PFSK-1 (cell line): ENCODE measurements around the gene FMN1.

Experiments
- FOXP2 ChIP-seq: optimal IDR thresholded peaks from 2 replicates; pipeline ENCODE3; 2011; ENCODE audit warnings: borderline replicate concordance, control low read depth, inconsistent platforms; ENCODE audit not compliant: insufficient read depth; ENCODE audit errors: extremely low read length, extremely low read depth
- POLR2AphosphoS5 ChIP-seq: IDR thresholded peaks from 2 replicates; pipeline ENCODE4 v1.6.1; 2012; ENCODE audit warnings: low read depth, mild to moderate bottlenecking, control low read depth, low read length, moderate library complexity
- SIN3A ChIP-seq: IDR thresholded peaks from 2 replicates; pipeline ENCODE4 v1.6.1; 2012; ENCODE audit warnings: mild to moderate bottlenecking, low read length, moderate library complexity, borderline replicate concordance; ENCODE audit not compliant: insufficient read depth
- TAF1 ChIP-seq: IDR thresholded peaks from 2 replicates; pipeline ENCODE4 v1.6.1; 2012; ENCODE audit warnings: low read length, control low read depth, borderline replicate concordance; ENCODE audit not compliant: insufficient read depth
- TF ChIP-seq, protein P1 (sequence below), 2 experiments: IDR thresholded peaks; 2 replicates each; pipeline versions ENCODE4 v1.6.1 to v1.8.0; 2011 to 2012; ENCODE audit warnings: low read depth in 2 of 2, low read length in 2 of 2, control low read depth in 1 of 2, inconsistent platforms in 1 of 2, mild to moderate bottlenecking in 1 of 2, moderate library complexity in 1 of 2; ENCODE audit not compliant: insufficient read depth in 1 of 2

FMN1 gene

DNA sequence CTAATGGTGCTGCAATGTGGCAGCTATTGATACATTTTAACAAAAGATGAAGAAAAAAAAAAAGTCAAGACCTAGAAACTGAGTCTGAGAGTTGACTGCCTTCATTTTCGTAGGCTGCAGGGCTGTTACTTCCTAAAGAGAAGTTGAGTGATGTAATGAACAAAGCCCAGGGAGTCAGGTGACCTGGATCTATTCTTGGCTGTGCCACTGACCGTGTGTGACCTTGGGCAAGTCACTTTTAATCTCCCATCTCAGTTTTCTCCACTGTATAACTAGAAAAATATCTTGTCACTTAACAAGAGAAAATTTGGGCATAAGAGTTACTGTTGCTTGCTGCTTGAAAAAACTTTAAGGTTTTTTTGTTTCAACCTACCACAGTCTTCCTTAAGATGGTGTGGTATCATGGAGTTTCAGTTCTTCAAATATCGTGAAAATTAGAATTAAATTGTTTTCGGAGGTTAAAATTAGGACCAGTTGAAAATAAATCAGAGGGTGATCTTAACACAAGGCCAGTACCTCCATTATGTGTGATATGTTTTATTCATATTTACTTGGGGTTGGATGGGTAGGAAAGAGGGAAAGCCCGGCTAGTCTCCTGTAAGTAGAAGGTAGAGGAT, 5.8 kb downstream of the FMN1 start:
- TF ChIP-seq, protein P1, sequence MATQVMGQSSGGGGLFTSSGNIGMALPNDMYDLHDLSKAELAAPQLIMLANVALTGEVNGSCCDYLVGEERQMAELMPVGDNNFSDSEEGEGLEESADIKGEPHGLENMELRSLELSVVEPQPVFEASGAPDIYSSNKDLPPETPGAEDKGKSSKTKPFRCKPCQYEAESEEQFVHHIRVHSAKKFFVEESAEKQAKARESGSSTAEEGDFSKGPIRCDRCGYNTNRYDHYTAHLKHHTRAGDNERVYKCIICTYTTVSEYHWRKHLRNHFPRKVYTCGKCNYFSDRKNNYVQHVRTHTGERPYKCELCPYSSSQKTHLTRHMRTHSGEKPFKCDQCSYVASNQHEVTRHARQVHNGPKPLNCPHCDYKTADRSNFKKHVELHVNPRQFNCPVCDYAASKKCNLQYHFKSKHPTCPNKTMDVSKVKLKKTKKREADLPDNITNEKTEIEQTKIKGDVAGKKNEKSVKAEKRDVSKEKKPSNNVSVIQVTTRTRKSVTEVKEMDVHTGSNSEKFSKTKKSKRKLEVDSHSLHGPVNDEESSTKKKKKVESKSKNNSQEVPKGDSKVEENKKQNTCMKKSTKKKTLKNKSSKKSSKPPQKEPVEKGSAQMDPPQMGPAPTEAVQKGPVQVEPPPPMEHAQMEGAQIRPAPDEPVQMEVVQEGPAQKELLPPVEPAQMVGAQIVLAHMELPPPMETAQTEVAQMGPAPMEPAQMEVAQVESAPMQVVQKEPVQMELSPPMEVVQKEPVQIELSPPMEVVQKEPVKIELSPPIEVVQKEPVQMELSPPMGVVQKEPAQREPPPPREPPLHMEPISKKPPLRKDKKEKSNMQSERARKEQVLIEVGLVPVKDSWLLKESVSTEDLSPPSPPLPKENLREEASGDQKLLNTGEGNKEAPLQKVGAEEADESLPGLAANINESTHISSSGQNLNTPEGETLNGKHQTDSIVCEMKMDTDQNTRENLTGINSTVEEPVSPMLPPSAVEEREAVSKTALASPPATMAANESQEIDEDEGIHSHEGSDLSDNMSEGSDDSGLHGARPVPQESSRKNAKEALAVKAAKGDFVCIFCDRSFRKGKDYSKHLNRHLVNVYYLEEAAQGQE (IDR thresholded peaks at IDR 0.05; ENCODE audit: insufficient read depth in 1 of 2, low read depth in 2 of 2, low read length in 2 of 2), result no peak
- TF ChIP-seq FOXP2, result no peak
- no peak for TF ChIP-seq POLR2AphosphoS5
- TF ChIP-seq SIN3A, result no peak
- no peak for TF ChIP-seq TAF1

DNA sequence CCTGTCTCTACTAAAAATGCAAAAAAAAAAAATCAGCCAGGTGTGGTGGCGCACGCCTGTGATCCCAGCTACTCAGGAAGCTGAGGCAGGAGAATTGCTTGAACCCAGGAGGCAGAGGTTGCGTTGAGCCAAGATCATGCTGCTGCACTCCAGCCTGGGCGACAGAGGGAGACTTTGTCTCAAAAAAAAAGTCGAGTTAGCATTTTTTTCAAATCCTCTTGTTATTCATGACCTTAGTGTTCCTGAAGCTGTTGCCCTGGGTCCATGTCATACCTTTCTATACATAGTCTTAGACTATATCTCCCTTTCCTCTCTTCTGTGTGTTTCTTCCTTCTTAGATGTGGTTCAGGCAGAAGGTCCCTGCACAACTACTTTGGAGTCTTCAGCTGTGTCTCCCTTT, 6.4 kb downstream of the FMN1 start:
- TF ChIP-seq, protein P1 (IDR thresholded peaks at IDR 0.05; ENCODE audit: insufficient read depth in 1 of 2, low read depth in 2 of 2, low read length in 2 of 2), result no peak
- TF ChIP-seq SIN3A (no peak), POLR2AphosphoS5 (no peak), FOXP2 (no peak), TAF1 (no peak)

DNA sequence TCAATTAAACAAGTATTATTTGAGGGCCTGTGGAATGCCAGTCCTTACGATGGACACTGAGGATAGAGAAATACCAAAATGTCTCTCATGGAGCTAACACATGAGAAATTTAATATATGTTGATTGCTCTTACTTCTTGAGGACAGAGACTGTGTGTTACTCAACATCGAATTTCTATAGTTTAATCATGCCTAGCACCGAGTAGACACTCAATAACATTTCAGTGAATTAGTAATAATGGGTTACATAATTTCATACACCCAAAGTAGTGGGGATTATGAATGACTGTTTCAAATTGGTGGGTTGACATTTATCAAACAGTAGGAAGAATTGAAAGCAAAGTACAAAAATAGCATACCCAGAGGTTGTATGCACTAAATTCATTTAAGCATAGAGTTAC, 11.2 kb downstream of the FMN1 start:
- TF ChIP-seq POLR2AphosphoS5, result no peak
- TF ChIP-seq TAF1, result no peak
- TF ChIP-seq, protein P1 (IDR thresholded peaks at IDR 0.05; ENCODE audit: insufficient read depth in 1 of 2, low read depth in 2 of 2, low read length in 2 of 2), result no peak
- TF ChIP-seq FOXP2, result no peak
- no peak for TF ChIP-seq SIN3A

DNA sequence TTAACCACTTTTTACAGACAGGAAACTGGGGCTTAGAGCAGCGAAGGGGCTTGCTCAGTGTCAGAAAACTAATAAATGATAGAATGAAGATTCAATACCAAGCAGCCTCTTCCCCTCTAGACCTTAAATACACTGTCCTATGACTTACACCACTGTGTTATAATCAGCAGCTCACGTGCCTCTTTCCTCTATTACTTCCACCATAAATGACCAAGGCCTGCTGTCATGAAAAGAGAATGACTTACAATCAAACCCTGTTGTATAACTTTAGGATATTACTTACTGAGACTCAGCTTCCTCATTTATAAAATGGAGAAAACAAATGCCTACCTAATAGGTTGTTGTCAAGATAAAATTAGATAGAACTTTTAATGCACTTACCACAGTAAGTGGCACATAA, 11.6 kb downstream of the FMN1 start:
- TF ChIP-seq FOXP2 (no peak), TAF1 (no peak), SIN3A (no peak), POLR2AphosphoS5 (no peak)
- TF ChIP-seq, protein P1 (IDR thresholded peaks at IDR 0.05; ENCODE audit: insufficient read depth in 1 of 2, low read depth in 2 of 2, low read length in 2 of 2), result no peak
